Neural cell (in vitro differentiated cells): ENCODE data around the gene FOXE3. TPM values are rescaled to one million over a fixed set of nuclear protein-coding genes. Genes with fewer than 3 reads are reported as not detected.
A peak's percentile ranks its signal among the peaks of the same experiment; 100 is the strongest.
"Not testable (repeated sequence)": the region's sequence is repeated elsewhere in the genome, so short reads cannot be mapped to it uniquely, and the experiment has no call there.

Experiments used
- H2AFZ ChIP-seq: fragments of 200-600, 300-800 bp; sonication (generic), shearing (Covaris generic); 2 replicates; pipeline ENCODE4 v1.6.0; 2014; ENCODE audit warnings: low read depth, mild to moderate bottlenecking, antibody characterized with exemption, low read length, moderate library complexity
- H3F3A ChIP-seq: fragments of 200-600 bp; shearing (Covaris generic); 2 replicates; pipeline ENCODE4 v1.6.1; 2016; ENCODE audit warnings: mild to moderate bottlenecking, moderate library complexity, mixed read lengths, antibody characterized with exemption, low read length; ENCODE audit not compliant: insufficient read depth, poor library complexity, severe bottlenecking
- H3K27ac ChIP-seq: fragments of 200-600, 300-800 bp; sonication (generic), shearing (Covaris generic); 2 replicates; pipeline ENCODE4 v1.5.1; 2014; ENCODE audit warnings: mild to moderate bottlenecking, low read length, moderate library complexity
- H3K27me3 ChIP-seq: fragments of 300-800, 200-600 bp; sonication (generic), shearing (Covaris generic); 2 replicates; pipeline ENCODE4 v1.6.0; 2014; ENCODE audit warnings: mild to moderate bottlenecking, low read depth, low read length, moderate library complexity; ENCODE audit not compliant: insufficient read depth
- H3K36me3 ChIP-seq: fragments of 300-800, 200-600 bp; sonication (generic), shearing (Covaris generic); 2 replicates; pipeline ENCODE4 v1.5.1; 2014; ENCODE audit warnings: mild to moderate bottlenecking, antibody characterized with exemption, low read length, moderate library complexity; ENCODE audit not compliant: insufficient read depth
- H3K4me2 ChIP-seq: fragments of 300-800, 200-600 bp; sonication (generic), shearing (Covaris generic); 2 replicates; pipeline ENCODE4 v1.6.0; 2014; ENCODE audit warnings: mild to moderate bottlenecking, low read length
- H3K4me3 ChIP-seq: fragments of 300-800, 200-600 bp; sonication (generic), shearing (Covaris generic); 2 replicates; pipeline ENCODE4 v1.5.1; 2014; ENCODE audit warnings: mild to moderate bottlenecking, low read length, moderate library complexity
- H3K79me2 ChIP-seq: fragments of 200-600 bp; shearing (Covaris generic); replicated peaks from 2 replicates; pipeline ENCODE4 v1.6.0; 2014; ENCODE audit warnings: mild to moderate bottlenecking, low read length, moderate library complexity; ENCODE audit not compliant: insufficient read depth
- H3K9ac ChIP-seq: fragments of 300-800, 200-600 bp; sonication (generic), shearing (Covaris generic); 2 replicates; pipeline ENCODE4 v1.6.1; 2016; ENCODE audit warnings: mild to moderate bottlenecking, low read length, mixed read lengths
- H3K9me2 ChIP-seq: fragments of 200-600 bp; shearing (Covaris generic); 2 replicates; pipeline ENCODE4 v1.6.1; 2016; ENCODE audit warnings: mild to moderate bottlenecking, low read length, mixed read lengths; ENCODE audit not compliant: insufficient read depth
- H3K9me3 ChIP-seq: fragments of 200-600, 300-800 bp; sonication (generic), shearing (Covaris generic); 2 replicates; pipeline ENCODE4 v1.6.1; 2016; ENCODE audit warnings: mild to moderate bottlenecking, mixed run types, low read length, moderate library complexity, mixed read lengths
- H4K20me1 ChIP-seq: fragments of 200-600 bp; shearing (Covaris generic); 2 replicates; pipeline ENCODE4 v1.6.1; 2016; ENCODE audit warnings: mild to moderate bottlenecking, mixed run types; ENCODE audit not compliant: insufficient read depth
- EP300 ChIP-seq: fragments of 450-650 bp; conservative IDR thresholded peaks from 2 replicates; pipeline ENCODE4 v1.6.1; 2014; ENCODE audit warnings: antibody characterized with exemption, mild to moderate bottlenecking, moderate library complexity; ENCODE audit not compliant: poor library complexity, severe bottlenecking
- EZH2 ChIP-seq: fragments of 200-600, 300-800 bp; shearing (Covaris generic), sonication (generic); IDR thresholded peaks from 2 replicates; pipeline ENCODE4 v1.6.1; 2014; ENCODE audit warnings: antibody characterized with exemption, low read length, borderline replicate concordance, mild to moderate bottlenecking; ENCODE audit not compliant: insufficient read depth, poor library complexity, severe bottlenecking
- MXI1 ChIP-seq: fragments of 450-650 bp; conservative IDR thresholded peaks from 2 replicates; pipeline ENCODE4 v1.6.1; 2014; ENCODE audit warnings: antibody characterized with exemption, mild to moderate bottlenecking; ENCODE audit not compliant: poor library complexity, severe bottlenecking
- POLR2AphosphoS5 ChIP-seq: IDR thresholded peaks from 2 replicates; pipeline ENCODE4 v1.6.1; 2012
- RAD21 ChIP-seq: fragments of 450-650 bp; conservative IDR thresholded peaks from 2 replicates; pipeline ENCODE4 v1.6.1; 2014; ENCODE audit warnings: antibody characterized with exemption, mild to moderate bottlenecking, moderate library complexity
- SMC3 ChIP-seq: fragments of 450-650 bp; conservative IDR thresholded peaks from 2 replicates; pipeline ENCODE4 v1.6.1; 2014; ENCODE audit warnings: antibody characterized with exemption, mild to moderate bottlenecking, moderate library complexity; ENCODE audit not compliant: poor library complexity
- TAF1 ChIP-seq: IDR thresholded peaks from 2 replicates; pipeline ENCODE4 v1.6.1; 2012; ENCODE audit warnings: low read depth
- polyA plus RNA-seq: library from polyadenylated mRNA; depleted of rRNA; stranded (reverse); fragments of >200 nt; gene quantifications from 2 replicates; pipeline ENCODE4 v1.2.3, GENCODE V29; 2014
- TF ChIP-seq, protein P1 (sequence below): IDR thresholded peaks from 2 replicates; pipeline ENCODE4 v1.6.1; 2012; ENCODE audit warnings: borderline replicate concordance
- TF ChIP-seq, protein P2 (sequence below): fragments of 450-650 bp; IDR thresholded peaks from 2 replicates; pipeline ENCODE4 v1.5.1; 2014; ENCODE audit warnings: antibody characterized with exemption, mild to moderate bottlenecking, moderate library complexity; ENCODE audit not compliant: poor library complexity, severe bottlenecking

Gene FOXE3
- polyA plus RNA-seq, 1 donor from 2014 or later = not detected

DNA sequence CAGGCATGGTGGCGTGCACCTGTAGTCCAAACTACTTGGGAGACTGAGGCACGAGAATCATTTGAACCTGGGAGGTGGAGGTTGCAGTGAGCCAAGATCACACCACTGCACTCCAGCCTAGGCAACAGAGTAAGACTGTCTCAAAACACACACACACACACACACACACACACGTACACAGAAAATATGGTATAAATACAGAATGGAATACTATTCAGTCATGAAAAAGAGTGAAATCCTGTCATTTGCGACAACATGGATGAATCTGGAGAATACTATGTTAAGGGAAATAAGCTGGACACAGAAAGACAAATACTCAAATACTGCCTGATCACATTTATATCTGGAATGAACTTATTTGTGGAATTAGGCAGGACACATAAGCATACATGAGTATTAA lies 40.2 kb downstream of the FOXE3 start:
- no peak overlapping the region for H3K27ac ChIP-seq
- H2AFZ ChIP-seq = no peak overlapping the region
- no peak overlapping the region for H3K4me2 ChIP-seq
- H3K9me2 ChIP-seq = no peaks in the 10 kb centered on the region
- no peaks in the 10 kb centered on the region for H3K36me3 ChIP-seq
- no peaks in the 10 kb centered on the region for H4K20me1 ChIP-seq
- H3K27me3 ChIP-seq = peaks cover 63% of the 10 kb centered on the region
- TF ChIP-seq EZH2 (no peak), MXI1 (no peak), EP300 (no peak), POLR2AphosphoS5 (no peak), TAF1 (no peak), SMC3 (no peak), RAD21 (no peak)
- TF ChIP-seq, protein P1, sequence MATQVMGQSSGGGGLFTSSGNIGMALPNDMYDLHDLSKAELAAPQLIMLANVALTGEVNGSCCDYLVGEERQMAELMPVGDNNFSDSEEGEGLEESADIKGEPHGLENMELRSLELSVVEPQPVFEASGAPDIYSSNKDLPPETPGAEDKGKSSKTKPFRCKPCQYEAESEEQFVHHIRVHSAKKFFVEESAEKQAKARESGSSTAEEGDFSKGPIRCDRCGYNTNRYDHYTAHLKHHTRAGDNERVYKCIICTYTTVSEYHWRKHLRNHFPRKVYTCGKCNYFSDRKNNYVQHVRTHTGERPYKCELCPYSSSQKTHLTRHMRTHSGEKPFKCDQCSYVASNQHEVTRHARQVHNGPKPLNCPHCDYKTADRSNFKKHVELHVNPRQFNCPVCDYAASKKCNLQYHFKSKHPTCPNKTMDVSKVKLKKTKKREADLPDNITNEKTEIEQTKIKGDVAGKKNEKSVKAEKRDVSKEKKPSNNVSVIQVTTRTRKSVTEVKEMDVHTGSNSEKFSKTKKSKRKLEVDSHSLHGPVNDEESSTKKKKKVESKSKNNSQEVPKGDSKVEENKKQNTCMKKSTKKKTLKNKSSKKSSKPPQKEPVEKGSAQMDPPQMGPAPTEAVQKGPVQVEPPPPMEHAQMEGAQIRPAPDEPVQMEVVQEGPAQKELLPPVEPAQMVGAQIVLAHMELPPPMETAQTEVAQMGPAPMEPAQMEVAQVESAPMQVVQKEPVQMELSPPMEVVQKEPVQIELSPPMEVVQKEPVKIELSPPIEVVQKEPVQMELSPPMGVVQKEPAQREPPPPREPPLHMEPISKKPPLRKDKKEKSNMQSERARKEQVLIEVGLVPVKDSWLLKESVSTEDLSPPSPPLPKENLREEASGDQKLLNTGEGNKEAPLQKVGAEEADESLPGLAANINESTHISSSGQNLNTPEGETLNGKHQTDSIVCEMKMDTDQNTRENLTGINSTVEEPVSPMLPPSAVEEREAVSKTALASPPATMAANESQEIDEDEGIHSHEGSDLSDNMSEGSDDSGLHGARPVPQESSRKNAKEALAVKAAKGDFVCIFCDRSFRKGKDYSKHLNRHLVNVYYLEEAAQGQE = no peak
- TF ChIP-seq, protein P2, sequence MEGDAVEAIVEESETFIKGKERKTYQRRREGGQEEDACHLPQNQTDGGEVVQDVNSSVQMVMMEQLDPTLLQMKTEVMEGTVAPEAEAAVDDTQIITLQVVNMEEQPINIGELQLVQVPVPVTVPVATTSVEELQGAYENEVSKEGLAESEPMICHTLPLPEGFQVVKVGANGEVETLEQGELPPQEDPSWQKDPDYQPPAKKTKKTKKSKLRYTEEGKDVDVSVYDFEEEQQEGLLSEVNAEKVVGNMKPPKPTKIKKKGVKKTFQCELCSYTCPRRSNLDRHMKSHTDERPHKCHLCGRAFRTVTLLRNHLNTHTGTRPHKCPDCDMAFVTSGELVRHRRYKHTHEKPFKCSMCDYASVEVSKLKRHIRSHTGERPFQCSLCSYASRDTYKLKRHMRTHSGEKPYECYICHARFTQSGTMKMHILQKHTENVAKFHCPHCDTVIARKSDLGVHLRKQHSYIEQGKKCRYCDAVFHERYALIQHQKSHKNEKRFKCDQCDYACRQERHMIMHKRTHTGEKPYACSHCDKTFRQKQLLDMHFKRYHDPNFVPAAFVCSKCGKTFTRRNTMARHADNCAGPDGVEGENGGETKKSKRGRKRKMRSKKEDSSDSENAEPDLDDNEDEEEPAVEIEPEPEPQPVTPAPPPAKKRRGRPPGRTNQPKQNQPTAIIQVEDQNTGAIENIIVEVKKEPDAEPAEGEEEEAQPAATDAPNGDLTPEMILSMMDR = no peak
- H3F3A ChIP-seq = no peaks in the 10 kb centered on the region
- H3K79me2 ChIP-seq = no peaks in the 10 kb centered on the region
- no peak overlapping the region for H3K9ac ChIP-seq
- no peaks in the 10 kb centered on the region for H3K9me3 ChIP-seq
- H3K4me3 ChIP-seq = no peak overlapping the region

DNA sequence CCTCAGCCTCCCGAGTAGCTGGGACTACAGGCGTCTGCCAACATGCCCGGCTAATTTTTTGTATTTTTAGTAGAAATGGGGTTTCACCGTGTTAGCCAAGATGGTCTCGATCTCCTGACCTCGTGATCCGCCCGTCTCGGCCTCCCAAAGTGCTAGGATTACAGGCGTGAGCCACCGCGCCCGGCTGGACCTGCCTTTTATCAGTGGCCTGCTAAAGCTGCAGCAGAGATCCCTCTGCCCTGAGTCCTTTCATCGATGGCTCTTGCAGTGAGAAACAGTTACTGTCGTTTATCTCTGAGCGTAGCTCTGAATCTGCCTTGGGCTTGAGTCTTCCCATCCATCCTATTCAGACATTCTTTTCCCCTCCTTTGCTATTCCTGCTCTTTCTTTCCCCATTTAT lies 41.5 kb downstream of the FOXE3 start:
- not testable (repeated sequence) for H2AFZ ChIP-seq, H3K36me3 ChIP-seq, H3K9me3 ChIP-seq, H3K9me2 ChIP-seq, H3F3A ChIP-seq, H3K79me2 ChIP-seq, H4K20me1 ChIP-seq, H3K4me2 ChIP-seq, H3K4me3 ChIP-seq, H3K9ac ChIP-seq, H3K27ac ChIP-seq
- H3K27me3 ChIP-seq = peaks cover 63% of the 10 kb centered on the region

DNA sequence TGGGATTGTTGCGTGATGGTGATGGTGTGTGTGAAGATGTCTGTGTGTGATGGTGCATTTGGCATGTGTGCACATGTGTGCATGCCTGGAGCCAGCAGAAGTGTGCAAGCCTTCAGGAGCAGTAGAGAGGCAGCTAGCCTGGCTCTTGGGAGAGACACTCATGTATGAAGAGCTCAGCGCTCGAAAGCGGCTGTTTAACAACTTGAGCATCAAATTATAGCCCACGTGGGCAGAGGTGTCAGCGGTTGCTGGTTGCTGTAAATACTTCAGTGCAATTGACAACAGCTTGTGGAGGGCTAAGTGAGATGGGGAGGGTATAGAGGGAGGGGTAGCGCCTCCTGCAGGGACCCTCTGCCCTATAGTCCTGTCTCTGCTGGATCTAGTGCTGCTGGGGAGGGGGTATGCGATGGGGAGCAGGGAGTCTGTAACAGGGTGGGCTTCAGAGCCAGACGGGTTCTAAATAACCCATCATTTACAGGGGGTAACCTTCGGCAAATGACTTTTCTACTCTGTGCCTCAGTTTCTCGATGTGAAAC lies 43.2 kb downstream of the FOXE3 start:
- no peak overlapping the region for H3K9ac ChIP-seq
- H3K27me3 ChIP-seq = peaks cover 59% of the 10 kb centered on the region
- no peak overlapping the region for H3K4me2 ChIP-seq
- no peaks in the 10 kb centered on the region for H3K9me3 ChIP-seq
- no peak overlapping the region for H3K4me3 ChIP-seq
- no peaks in the 10 kb centered on the region for H4K20me1 ChIP-seq
- no peaks in the 10 kb centered on the region for H3K9me2 ChIP-seq
- TF ChIP-seq SMC3 = no peak
- TF ChIP-seq, protein P1 = no peak
- peak; percentile 70 for TF ChIP-seq POLR2AphosphoS5
- no peak for TF ChIP-seq EZH2
- TF ChIP-seq, protein P2 = no peak
- TF ChIP-seq EP300 = no peak
- no peaks in the 10 kb centered on the region for H3K79me2 ChIP-seq
- no peaks in the 10 kb centered on the region for H3K36me3 ChIP-seq
- no peaks in the 10 kb centered on the region for H3F3A ChIP-seq
- H2AFZ ChIP-seq = no peak overlapping the region
- no peak overlapping the region for H3K27ac ChIP-seq
